SK-N-SH (cell line): ENCODE results near the gene TTF2. TPM values are rescaled to one million over a fixed set of nuclear protein-coding genes. Genes with fewer than 3 reads are reported as not detected.

Experiments used
- CTCF ChIA-PET: fragments of 300-600, 350-600 bp; formaldehyde crosslinking; extraction: SDS; loops from one replicate; lab custom pipeline; 2021; lab: Yijun Ruan, JAX
- POLR2A ChIA-PET: fragments of 350-600 bp; sonication (Branson Sonifier 250); formaldehyde crosslinking; extraction: SDS; loops from one replicate; lab custom pipeline; 2020; ENCODE audit warnings: antibody characterized with exemption, inconsistent platforms; lab: Yijun Ruan, JAX
- DNase-seq: peaks from one replicate; pipeline ENCODE4 v3.0.0; 2012
- H2AFZ ChIP-seq: fragments of 200-600 bp; sonication (generic); 2 replicates; pipeline ENCODE4 v1.8.1; 2016; ENCODE audit warnings: antibody characterized with exemption, mild to moderate bottlenecking, low read depth
- H3F3A ChIP-seq: fragments of 200-600 bp; sonication (generic); replicated peaks from 2 replicates; pipeline ENCODE3; 2016; ENCODE audit warnings: antibody characterized with exemption, mild to moderate bottlenecking; ENCODE audit not compliant: insufficient read depth
- H3K27ac ChIP-seq, 2 experiments: fragments of 200-500 bp in 1 of 2; fragments of 200-600 bp in 1 of 2; sonication (Bioruptor generic) in 1 of 2; sonication (generic), shearing (Covaris generic) in 1 of 2; 2 replicates each; pipeline versions ENCODE4 v1.5.1 to v1.6.1; 2014 to 2016; ENCODE audit warnings: low read depth in 2 of 2, inconsistent platforms in 1 of 2, low read length in 1 of 2, mild to moderate bottlenecking in 1 of 2, mixed read lengths in 1 of 2
- H3K27me3 ChIP-seq: fragments of 200-600 bp; sonication (generic), shearing (Covaris generic); 2 replicates; pipeline ENCODE4 v1.6.1; 2016; ENCODE audit warnings: mixed run types; ENCODE audit not compliant: insufficient read depth
- H3K36me3 ChIP-seq, 2 experiments: fragments of 200-500 bp in 1 of 2; fragments of 200-600 bp in 1 of 2; sonication (Bioruptor generic) in 1 of 2; sonication (generic) in 1 of 2; replicated peaks in 1 of 2; 2 replicates each; pipeline versions ENCODE3 to v1.5.1; 2014 to 2016; ENCODE audit warnings: low read length in 1 of 2, mild to moderate bottlenecking in 1 of 2; ENCODE audit not compliant: insufficient read depth in 2 of 2, control insufficient read depth in 1 of 2
- H3K4me1 ChIP-seq, 2 experiments: fragments of 200-500 bp in 1 of 2; fragments of 200-600 bp in 1 of 2; sonication (Bioruptor generic) in 1 of 2; sonication (generic), shearing (Covaris generic) in 1 of 2; 2 replicates each; pipeline versions ENCODE4 v1.5.1 to v1.6.1; 2014 to 2016; ENCODE audit warnings: low read depth in 1 of 2, low read length in 1 of 2, mixed run types in 1 of 2; ENCODE audit not compliant: insufficient read depth in 2 of 2, control insufficient read depth in 1 of 2
- H3K4me2 ChIP-seq: fragments of 200-600 bp; sonication (generic), shearing (Covaris generic); 2 replicates; pipeline ENCODE4 v1.6.1; 2017; ENCODE audit warnings: mixed run types
- H3K4me3 ChIP-seq, 2 experiments: fragments of 200-500 bp in 1 of 2; fragments of 200-600 bp in 1 of 2; sonication (Bioruptor generic) in 1 of 2; sonication (generic), shearing (Covaris generic) in 1 of 2; 2 replicates each; pipeline versions ENCODE4 v1.5.1 to v1.8.1; 2014 to 2016; ENCODE audit warnings: low read depth in 2 of 2, inconsistent platforms in 1 of 2, low read length in 1 of 2, mild to moderate bottlenecking in 1 of 2, mixed read lengths in 1 of 2, moderate library complexity in 1 of 2
- H3K79me2 ChIP-seq: fragments of 200-600 bp; sonication (generic); 2 replicates; pipeline ENCODE4 v1.8.1; 2017; ENCODE audit warnings: mild to moderate bottlenecking; ENCODE audit not compliant: insufficient read depth
- H3K9ac ChIP-seq: fragments of 200-600 bp; sonication (generic); 2 replicates; pipeline ENCODE4 v1.6.1; 2017; ENCODE audit warnings: mixed run types
- H3K9me2 ChIP-seq: fragments of 200-600 bp; sonication (generic); 2 replicates; pipeline ENCODE4 v1.6.1; 2017; ENCODE audit warnings: mixed run types
- H3K9me3 ChIP-seq: fragments of 200-600 bp; sonication (generic); 2 replicates; pipeline ENCODE4 v1.6.1; 2017; ENCODE audit warnings: mixed run types, mild to moderate bottlenecking, moderate library complexity
- H4K20me1 ChIP-seq: fragments of 200-600 bp; sonication (generic); 2 replicates; pipeline ENCODE4 v1.6.1; 2017; ENCODE audit warnings: mild to moderate bottlenecking, mixed run types; ENCODE audit not compliant: insufficient read depth
- CHD2 ChIP-seq: fragments of 150-350 bp; IDR thresholded peaks from 2 replicates; pipeline ENCODE4 v1.6.1; 2018; ENCODE audit warnings: low read length; ENCODE audit not compliant: partially characterized antibody
- EP300 ChIP-seq, 2 experiments: IDR thresholded peaks; 2 replicates each; pipeline versions ENCODE4 v1.4.0 to v1.6.1; 2012; ENCODE audit warnings: borderline replicate concordance in 1 of 2, low read depth in 1 of 2, low read length in 1 of 2
- EZH2phosphoT487 ChIP-seq: fragments of 200-600 bp; sonication (generic); IDR thresholded peaks from 2 replicates; pipeline ENCODE4 v1.6.1; 2017; ENCODE audit warnings: low read depth, mixed run types, mild to moderate bottlenecking, antibody characterized with exemption, moderate library complexity, borderline replicate concordance
- FOSL2 ChIP-seq: IDR thresholded peaks from 2 replicates; pipeline ENCODE4 v1.4.0; 2012; ENCODE audit warnings: low read depth, mild to moderate bottlenecking, moderate library complexity, borderline replicate concordance
- FOXJ3 ChIP-seq: sonication (generic); formaldehyde crosslinking; IDR thresholded peaks from 2 replicates; pipeline ENCODE4 v1.5.1; 2020; ENCODE audit warnings: mild to moderate bottlenecking, missing genetic modification reagents
- FOXM1 ChIP-seq: IDR thresholded peaks from 2 replicates; pipeline ENCODE4 v1.4.0; 2012; ENCODE audit warnings: low read depth, mild to moderate bottlenecking
- GABPA ChIP-seq: IDR thresholded peaks from 2 replicates; pipeline ENCODE4 v1.4.0; 2012; ENCODE audit warnings: low read depth, mild to moderate bottlenecking
- IRF3 ChIP-seq: fragments of 150-350 bp; IDR thresholded peaks from 2 replicates; pipeline ENCODE4 v1.6.1; 2016; ENCODE audit warnings: mild to moderate bottlenecking, low read depth, low read length
- JUND ChIP-seq: IDR thresholded peaks from 2 replicates; pipeline ENCODE4 v1.4.0; 2012
- MAX ChIP-seq: IDR thresholded peaks from 2 replicates; pipeline ENCODE4 v1.4.0; 2012; ENCODE audit warnings: low read depth
- NFIC ChIP-seq: IDR thresholded peaks from 2 replicates; pipeline ENCODE4 v1.4.0; 2012; ENCODE audit warnings: borderline replicate concordance
- NRF1 ChIP-seq: IDR thresholded peaks from 2 replicates; pipeline ENCODE4 v1.6.1; 2012; ENCODE audit warnings: low read depth, mild to moderate bottlenecking, low read length
- PBX3 ChIP-seq: IDR thresholded peaks from 2 replicates; pipeline ENCODE4; 2012
- POLR2AphosphoS5 ChIP-seq: IDR thresholded peaks from 2 replicates; pipeline ENCODE4 v1.6.1; 2012; ENCODE audit warnings: low read depth, low read length
- RAD21 ChIP-seq: IDR thresholded peaks from 2 replicates; pipeline ENCODE4 v1.6.1; 2012; ENCODE audit warnings: mild to moderate bottlenecking, low read length
- RCOR1 ChIP-seq: fragments of 150-350 bp; IDR thresholded peaks from 2 replicates; pipeline ENCODE4 v1.6.1; 2017; ENCODE audit warnings: antibody characterized with exemption, low read length
- RFX5 ChIP-seq: IDR thresholded peaks from 2 replicates; pipeline ENCODE4 v1.6.1; 2012; ENCODE audit warnings: mild to moderate bottlenecking, improper control_type of control experiment, low read length
- RXRA ChIP-seq: IDR thresholded peaks from 2 replicates; pipeline ENCODE4 v1.4.0; 2012; ENCODE audit warnings: low read depth, mild to moderate bottlenecking, borderline replicate concordance
- SMC3 ChIP-seq: IDR thresholded peaks from 2 replicates; pipeline ENCODE4 v1.6.1; 2012; ENCODE audit warnings: low read depth, low read length, improper control_type of control experiment
- TAF1 ChIP-seq: IDR thresholded peaks from 2 replicates; pipeline ENCODE4 v1.6.1; 2012; ENCODE audit warnings: low read depth, mild to moderate bottlenecking, low read length, moderate library complexity, borderline replicate concordance
- TCF12 ChIP-seq: IDR thresholded peaks from 2 replicates; pipeline ENCODE4 v1.4.0; 2012
- USF2 ChIP-seq: fragments of 150-350 bp; IDR thresholded peaks from 2 replicates; pipeline ENCODE4 v1.6.1; 2017; ENCODE audit warnings: antibody characterized with exemption, low read length, low read depth, borderline replicate concordance
- WGBS: methylation state at CpG from one replicate; pipeline ENCODE4 v1.1.6; 2017; ENCODE audit warnings: low lambda C conversion rate; 5-methylcytosine and 5-hydroxymethylcytosine counted together
- polyA plus RNA-seq, 3 experiments: library from polyadenylated mRNA; depleted of rRNA; stranded (reverse); fragments of >200 nt; gene quantifications; 2 replicates each; pipeline ENCODE4 v1.2.3, GENCODE V29; 2012

Gene TTF2
- polyA plus RNA-seq, 1 of the 3 experiments (the other 2 are of a cell fraction): 10.8 TPM

- H3K79me2 ChIP-seq: no peaks in the 10 kb centered on the region
- no peak overlapping the region for H3K4me2 ChIP-seq
- H3K9ac ChIP-seq: no peak overlapping the region
- no peak for DNase-seq
- no peaks in the 10 kb centered on the region for H3K9me3 ChIP-seq
- no peak overlapping the region for H2AFZ ChIP-seq
- WGBS: 90% methylated on average over 4 of the region's 4 CpGs
- TF ChIP-seq RAD21 (no peak), TAF1 (no peak), RCOR1 (no peak), GABPA (no peak), FOXM1 (no peak), FOSL2 (no peak), EZH2phosphoT487 (no peak), FOXJ3 (no peak), PBX3 (no peak), POLR2AphosphoS5 (no peak), USF2 (no peak), RXRA (no peak)
- H3K36me3 ChIP-seq: peaks cover 7 to 18% of the 10 kb centered on the region in 2 experiments
- POLR2A ChIA-PET: no interaction called here
- no peaks in the 10 kb centered on the region for H3K4me1 ChIP-seq
- H3K27me3 ChIP-seq: no peaks in the 10 kb centered on the region
- H3K9me2 ChIP-seq: no peaks in the 10 kb centered on the region
- no peaks in the 10 kb centered on the region for H3F3A ChIP-seq
- H3K27ac ChIP-seq: no peak overlapping the region
- H4K20me1 ChIP-seq: no peaks in the 10 kb centered on the region
- H3K4me3 ChIP-seq: no peak overlapping the region
- CTCF ChIA-PET: interaction anchor here (0.6 to 8.8 kb wide), 7 partner anchors 11 to 216 kb away, joined by 3 to 128 read pairs (median 17); partner anchors contain the start of genes TRIM45 and TTF2
Observed at GRCh38 chr1:117069220-117069844, 9.2 kb downstream of the TTF2 start.

- no peaks in the 10 kb centered on the region for H3K27me3 ChIP-seq
- no peak overlapping the region for H2AFZ ChIP-seq
- no peaks in the 10 kb centered on the region for H4K20me1 ChIP-seq
- CTCF ChIA-PET: interaction anchor here (8.4 to 8.8 kb wide), 2 partner anchors 59 to 215 kb away, joined by 78 to 128 read pairs; no protein-coding TSS in a partner anchor
- H3K9ac ChIP-seq: no peak overlapping the region
- H3K4me3 ChIP-seq: no peak overlapping the region
- no peak for TF ChIP-seq EZH2phosphoT487
- no peak for TF ChIP-seq CHD2
- no peak for TF ChIP-seq EP300 (IDR thresholded peaks at IDR 0.05; ENCODE audit: borderline replicate concordance in 1 of 2, low read depth in 1 of 2, low read length in 1 of 2)
- TF ChIP-seq JUND: no peak
- no peak for TF ChIP-seq TCF12
- TF ChIP-seq FOXJ3: no peak
- TF ChIP-seq FOSL2: no peak
- TF ChIP-seq IRF3: no peak
- no peak for TF ChIP-seq NRF1
- no peak for TF ChIP-seq NFIC
- TF ChIP-seq RFX5: no peak
- no peak for TF ChIP-seq SMC3
- TF ChIP-seq TAF1: no peak
- no peak for TF ChIP-seq MAX
- no peak for TF ChIP-seq RCOR1
- no peak for TF ChIP-seq GABPA
- TF ChIP-seq, all 33 proteins: peak for 0
- no peaks in the 10 kb centered on the region for H3F3A ChIP-seq
- peaks cover 11 to 26% of the 10 kb centered on the region in 2 experiments for H3K36me3 ChIP-seq
- no peaks in the 10 kb centered on the region for H3K9me3 ChIP-seq
- H3K4me1 ChIP-seq: no peaks in the 10 kb centered on the region
- no peak overlapping the region for H3K27ac ChIP-seq
- H3K4me2 ChIP-seq: no peak overlapping the region
- no peaks in the 10 kb centered on the region for H3K9me2 ChIP-seq
- POLR2A ChIA-PET: no interaction called here
- 74% methylated on average over 2 of the region's 2 CpGs for WGBS
- no peaks in the 10 kb centered on the region for H3K79me2 ChIP-seq
- DNase-seq: no peak
Observed at GRCh38 chr1:117070124-117070523, 10.0 kb downstream of the TTF2 start.
